SK-N-MC (cell line): ENCODE measurements around the gene TACSTD2.
"Not testable (repeated sequence)": the region's sequence is repeated elsewhere in the genome, so short reads cannot be mapped to it uniquely, and the experiment has no call there.

ENCODE experiments used
- DNase-seq: peaks from one replicate; pipeline ENCODE4 v3.0.0-alpha.2; 2011; ENCODE audit warnings: low read depth, low spot score
- H3K27ac ChIP-seq: fragments of 200-600 bp; sonication (generic); 2 replicates; pipeline ENCODE4 v1.5.1; 2016; ENCODE audit warnings: mixed run types
- H3K36me3 ChIP-seq: fragments of 200-600 bp; sonication (generic); 2 replicates; pipeline ENCODE4 v1.6.1; 2017; ENCODE audit warnings: antibody characterized with exemption, low read length, mixed read lengths; ENCODE audit not compliant: insufficient read depth
- H3K4me3 ChIP-seq: fragments of 200-600 bp; sonication (generic); 2 replicates; pipeline ENCODE4 v1.5.1; 2016
- H3K9ac ChIP-seq: fragments of 200-600 bp; sonication (generic); 2 replicates; pipeline ENCODE4 v1.8.0; 2017; ENCODE audit warnings: mixed run types, mixed read lengths; ENCODE audit not compliant: insufficient read length
- H3K9me3 ChIP-seq: fragments of 200-600 bp; sonication (generic); 2 replicates; pipeline ENCODE4 v1.6.1; 2017; ENCODE audit warnings: low read depth, mild to moderate bottlenecking, antibody characterized with exemption, low read length, moderate library complexity, mixed read lengths
- EZH2 ChIP-seq: fragments of 200-600 bp; sonication (generic); IDR thresholded peaks from one replicate; pipeline ENCODE4 v1.6.1; 2017; ENCODE audit warnings: antibody characterized with exemption
- FOXP2 ChIP-seq: optimal IDR thresholded peaks from 2 replicates; pipeline ENCODE3; 2011; ENCODE audit warnings: mild to moderate bottlenecking, moderate library complexity; ENCODE audit not compliant: insufficient read depth; ENCODE audit errors: extremely low read length, control extremely low read depth
- POLR2AphosphoS5 ChIP-seq: IDR thresholded peaks from 2 replicates; pipeline ENCODE4 v1.6.1; 2012; ENCODE audit warnings: mild to moderate bottlenecking, low read depth, low read length, borderline replicate concordance

The TACSTD2 gene

DNA sequence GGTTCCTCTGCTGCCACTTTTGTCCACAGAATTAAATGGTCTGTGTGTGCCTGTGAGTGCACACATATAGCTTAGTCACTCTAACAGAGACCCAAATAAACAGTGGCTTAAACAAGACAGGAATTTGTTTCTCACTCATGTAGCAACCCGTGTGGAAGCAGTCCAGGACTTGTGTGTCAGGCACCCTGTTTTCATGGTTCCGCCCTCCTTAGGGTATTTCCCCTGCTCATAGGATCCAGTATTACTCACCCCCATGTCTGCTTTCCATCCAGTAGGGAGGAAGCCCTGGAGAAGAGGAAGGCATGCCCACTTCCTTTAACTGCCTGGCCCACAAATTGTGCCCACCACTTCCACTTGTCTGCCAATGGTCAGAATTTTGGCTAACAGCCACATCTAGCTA is 41.3 kb upstream of the TACSTD2 start:
- no peak for DNase-seq
- H3K4me3 ChIP-seq, result no peak overlapping the region
- no peak overlapping the region for H3K9ac ChIP-seq
- no peak overlapping the region for H3K27ac ChIP-seq
- TF ChIP-seq FOXP2, result no peak
- no peak for TF ChIP-seq EZH2
- no peak for TF ChIP-seq POLR2AphosphoS5
- H3K9me3 ChIP-seq, result no peaks in the 10 kb centered on the region
- H3K36me3 ChIP-seq, result no peaks in the 10 kb centered on the region

DNA sequence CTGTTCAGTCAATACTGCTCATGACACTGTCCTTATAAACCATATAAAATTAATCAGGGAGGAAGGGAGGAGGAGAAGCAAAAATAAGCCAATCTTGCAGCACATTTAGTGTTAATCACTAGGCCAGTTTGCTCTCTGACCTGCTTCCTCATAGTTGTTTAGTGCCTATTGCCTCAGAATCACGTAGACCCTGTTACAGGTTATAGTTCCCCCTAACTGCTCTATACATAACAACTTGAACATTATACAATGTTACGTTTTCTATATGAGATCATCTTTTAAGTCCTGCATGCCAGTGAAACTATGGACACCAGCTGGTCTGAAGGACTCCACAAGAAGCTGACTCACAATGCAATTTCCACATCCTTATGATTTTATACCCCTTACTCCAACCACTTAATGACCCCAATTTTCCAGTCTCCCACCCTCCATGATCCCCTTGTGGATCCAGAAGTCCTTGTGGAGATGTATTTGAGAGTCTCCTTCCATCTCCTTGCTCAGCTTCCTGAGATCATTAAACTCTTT is 34.9 kb upstream of the TACSTD2 start:
- no peak overlapping the region for H3K27ac ChIP-seq
- no peaks in the 10 kb centered on the region for H3K36me3 ChIP-seq
- no peaks in the 10 kb centered on the region for H3K9me3 ChIP-seq
- H3K4me3 ChIP-seq, result no peak overlapping the region
- H3K9ac ChIP-seq, result no peak overlapping the region
- no peak for DNase-seq
- TF ChIP-seq FOXP2 (no peak), POLR2AphosphoS5 (no peak), EZH2 (no peak)

DNA sequence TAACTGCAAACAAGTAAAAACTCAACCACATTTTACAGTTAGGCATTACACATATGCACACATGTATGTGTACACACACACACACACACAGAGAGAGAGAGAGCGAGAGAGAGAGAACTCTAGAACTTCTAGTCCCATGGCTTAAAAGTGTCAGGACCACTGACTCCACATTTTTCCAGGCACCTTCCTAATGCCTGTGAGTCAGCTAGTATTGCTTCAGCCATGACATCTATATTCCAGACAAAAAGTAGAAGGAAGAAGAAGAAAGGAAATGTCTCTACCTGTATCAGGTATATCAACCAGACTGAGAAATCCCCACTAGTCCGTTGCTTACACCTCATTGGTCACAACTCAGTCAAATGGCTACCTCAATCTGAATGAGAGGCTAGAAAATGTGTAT is 31.9 kb upstream of the TACSTD2 start:
- Histone ChIP-seq H3K9ac (no peak overlapping the region), H3K9me3 (no peaks in the 10 kb centered on the region), H3K36me3 (no peaks in the 10 kb centered on the region), H3K4me3 (no peak overlapping the region), H3K27ac (no peak overlapping the region)
- TF ChIP-seq POLR2AphosphoS5, result no peak
- no peak for TF ChIP-seq FOXP2
- no peak for TF ChIP-seq EZH2
- no peak for DNase-seq

DNA sequence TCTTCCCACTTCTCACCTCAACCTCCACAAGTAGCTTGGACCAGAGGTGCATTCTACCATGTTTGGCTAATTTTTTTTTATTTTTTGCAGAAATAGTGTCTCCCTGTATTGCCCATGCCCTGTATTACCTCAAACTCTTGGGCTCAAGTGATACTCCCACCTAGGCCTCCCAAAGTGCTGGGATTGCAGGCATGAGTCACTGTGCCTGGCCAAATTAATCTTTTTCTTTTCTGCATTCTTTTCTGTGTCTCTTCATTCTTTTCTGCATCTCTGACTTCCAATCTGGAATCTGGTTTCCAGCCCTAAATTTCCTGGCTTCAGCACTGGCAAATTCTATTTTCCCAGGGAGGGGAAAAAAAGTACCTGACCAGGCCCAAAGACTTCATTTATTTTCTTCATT is 31.2 kb upstream of the TACSTD2 start:
- Histone ChIP-seq H3K36me3 (no peaks in the 10 kb centered on the region), H3K4me3 (no peak overlapping the region), H3K9ac (no peak overlapping the region), H3K27ac (no peak overlapping the region), H3K9me3 (no peaks in the 10 kb centered on the region)
- TF ChIP-seq FOXP2 (no peak), EZH2 (no peak), POLR2AphosphoS5 (no peak)
- DNase-seq, result no peak

DNA sequence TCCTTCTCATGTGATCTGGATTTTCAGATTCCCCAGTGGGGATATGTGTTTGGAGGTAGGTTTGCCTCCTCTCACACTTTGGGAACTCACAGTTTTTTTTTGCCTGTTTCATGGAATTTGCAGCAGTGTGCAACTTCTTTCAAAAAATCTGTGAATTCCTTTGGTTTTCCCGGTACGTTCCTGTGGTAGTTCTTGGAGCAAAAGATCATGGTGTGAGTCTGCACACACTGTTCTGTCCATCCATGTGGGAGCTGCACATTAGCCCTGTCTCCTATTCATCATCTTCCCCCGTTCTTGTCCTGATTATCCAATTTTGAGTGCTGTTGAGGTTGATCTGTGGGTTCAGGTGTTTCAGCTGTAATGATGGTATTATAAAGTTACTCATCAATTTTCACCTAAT is 30.3 kb upstream of the TACSTD2 start:
- TF ChIP-seq POLR2AphosphoS5 (no peak), EZH2 (no peak), FOXP2 (no peak)
- no peak overlapping the region for H3K9ac ChIP-seq
- H3K9me3 ChIP-seq, result no peaks in the 10 kb centered on the region
- no peak for DNase-seq
- H3K4me3 ChIP-seq, result no peak overlapping the region
- H3K36me3 ChIP-seq, result no peaks in the 10 kb centered on the region
- H3K27ac ChIP-seq, result no peak overlapping the region

DNA sequence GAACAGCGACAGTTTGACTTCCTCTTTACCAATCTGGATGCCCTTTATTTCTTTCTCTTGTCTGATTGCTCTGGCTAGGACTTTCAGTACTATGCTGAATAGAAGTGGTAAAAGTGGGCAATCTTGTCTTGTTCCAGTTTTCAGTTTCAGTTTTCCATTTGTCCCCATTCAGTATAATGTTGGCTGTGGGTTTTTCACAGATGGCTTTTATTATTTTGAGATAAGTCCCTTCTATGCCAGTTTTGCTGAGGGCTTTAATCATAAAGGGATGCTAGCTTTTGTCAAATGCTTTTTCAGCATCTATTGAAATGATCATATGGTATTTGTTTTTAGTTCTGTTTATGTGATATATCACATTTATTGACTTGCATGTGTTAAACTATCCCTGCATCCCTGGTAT is 24.9 kb upstream of the TACSTD2 start:
- not testable (repeated sequence) for H3K4me3 ChIP-seq, DNase-seq, H3K27ac ChIP-seq, H3K36me3 ChIP-seq, H3K9me3 ChIP-seq, H3K9ac ChIP-seq

DNA sequence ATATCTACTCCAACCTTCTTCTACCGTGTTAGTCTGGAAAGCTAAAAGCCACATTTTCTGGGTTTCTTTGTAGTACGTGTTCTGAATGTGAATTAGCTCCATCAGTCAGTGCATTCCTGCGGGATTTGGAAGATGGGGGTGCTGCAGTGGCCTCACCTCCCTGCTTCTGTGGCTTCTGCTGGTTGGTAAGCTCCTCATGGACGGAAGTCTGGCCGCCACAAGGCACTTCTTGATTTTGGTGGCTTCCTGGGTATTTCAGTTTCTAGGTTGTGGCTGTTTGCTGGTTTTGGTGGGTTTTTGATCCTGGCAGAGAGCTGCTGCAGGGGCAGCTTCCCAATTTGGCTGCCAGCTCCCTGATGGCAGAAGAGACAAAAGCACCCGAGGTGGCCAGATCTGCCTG is 20.9 kb upstream of the TACSTD2 start:
- Histone ChIP-seq H3K27ac (no peak overlapping the region), H3K9ac (no peak overlapping the region), H3K9me3 (no peaks in the 10 kb centered on the region), H3K4me3 (no peak overlapping the region), H3K36me3 (no peaks in the 10 kb centered on the region)
- TF ChIP-seq EZH2 (no peak), FOXP2 (no peak), POLR2AphosphoS5 (no peak)
- no peak for DNase-seq

DNA sequence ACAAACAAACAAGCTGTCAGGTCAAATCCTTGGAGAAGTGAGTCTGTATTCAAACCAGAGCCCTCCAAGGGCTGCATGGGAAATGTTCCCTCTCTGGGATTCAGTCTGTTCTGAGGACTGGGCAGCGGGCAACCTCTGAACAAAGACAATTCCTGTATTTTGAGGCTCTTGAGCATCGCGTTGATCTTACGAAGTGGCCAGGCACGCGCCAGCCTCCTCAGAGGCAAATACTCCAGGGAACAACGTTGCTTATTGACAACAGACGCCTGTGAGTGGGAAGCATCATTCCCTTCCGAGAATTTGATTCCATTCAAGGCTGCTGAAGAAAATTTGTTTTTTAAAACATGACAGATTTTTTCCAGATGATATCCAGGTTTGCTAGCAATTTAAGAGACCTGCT is 20.0 kb upstream of the TACSTD2 start:
- TF ChIP-seq POLR2AphosphoS5 (no peak), EZH2 (no peak), FOXP2 (no peak)
- Histone ChIP-seq H3K9ac (no peak overlapping the region), H3K9me3 (no peaks in the 10 kb centered on the region), H3K4me3 (no peak overlapping the region), H3K36me3 (no peaks in the 10 kb centered on the region), H3K27ac (no peak overlapping the region)
- DNase-seq, result no peak

DNA sequence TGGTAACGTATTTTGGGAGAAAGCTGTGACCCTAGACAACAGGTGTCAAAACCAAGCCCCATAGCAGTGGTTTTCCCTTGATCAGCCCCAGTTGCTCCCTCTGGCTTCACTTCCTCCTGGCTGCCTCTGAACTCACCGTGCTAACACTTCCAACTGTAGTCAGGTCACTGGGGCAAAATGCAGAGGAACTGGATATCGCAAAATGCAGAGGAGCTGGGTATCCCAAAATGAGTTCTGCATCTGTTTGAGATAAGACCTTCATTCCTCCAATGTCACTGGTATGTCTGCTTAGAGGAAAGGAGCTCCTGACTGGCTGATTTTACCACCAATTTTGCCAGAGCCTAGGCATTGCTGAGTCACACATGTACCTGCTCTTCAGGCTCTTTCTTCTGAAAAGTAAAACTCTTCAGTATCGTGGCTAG is 19.6 kb upstream of the TACSTD2 start:
- Histone ChIP-seq H3K9me3 (no peaks in the 10 kb centered on the region), H3K4me3 (no peak overlapping the region), H3K27ac (no peak overlapping the region), H3K9ac (no peak overlapping the region), H3K36me3 (no peaks in the 10 kb centered on the region)
- TF ChIP-seq POLR2AphosphoS5 (no peak), EZH2 (no peak), FOXP2 (no peak)
- no peak for DNase-seq
